ENCODE results near the gene NFYA.
"Not testable (repeated sequence)": the region's sequence is repeated elsewhere in the genome, so short reads cannot be mapped to it uniquely, and the experiment has no call there.

Gene NFYA

GRCh38 chr6:41115027-41115426 is 42.3 kb downstream of the NFYA start:
- not testable (repeated sequence) for FAIRE-seq; DNase-seq (ENCODE audit: low spot score)

GRCh38 chr6:41119508-41119907 is 46.7 kb downstream of the NFYA start:
- no peak for DNase-seq (ENCODE audit: low spot score)
- no peak for FAIRE-seq

- FAIRE-seq = no peak
These were observed 47.3 kb downstream of the NFYA start for GRCh38 chr6:41120058-41120457.

GRCh38 chr6:41122373-41122772 is 49.6 kb downstream of the NFYA start:
- DNase-seq (ENCODE audit: low spot score) (no peak), FAIRE-seq (no peak)

More at GRCh38 chr6:41120058-41120457, 47.3 kb downstream of the NFYA start:
- no peak for DNase-seq (ENCODE audit: low spot score)

GRCh38 chr6:41122918-41123317 is 50.1 kb downstream of the NFYA start:
- DNase-seq (ENCODE audit: low spot score) = no peak
- FAIRE-seq = no peak

DNA sequence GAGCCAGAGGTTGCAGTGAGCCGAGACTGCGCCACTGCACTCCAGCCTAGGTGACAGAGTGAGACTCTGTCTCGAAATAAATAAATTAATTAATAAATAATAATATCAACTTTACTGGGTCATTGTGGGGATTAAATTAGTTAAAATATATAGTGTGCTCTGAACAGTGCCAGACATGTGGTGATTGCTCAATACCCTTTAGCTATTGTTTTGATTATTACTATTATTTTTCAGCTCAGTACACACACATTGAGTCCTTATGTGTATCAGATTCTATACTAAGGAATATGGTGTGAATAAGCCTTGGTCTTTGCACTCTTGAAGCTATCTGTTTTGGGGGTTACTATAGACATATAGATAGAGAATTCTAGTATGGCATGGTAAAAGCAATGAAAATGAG is 52.5 kb downstream of the NFYA start:
- DNase-seq (ENCODE audit: low spot score) (no peak), FAIRE-seq (no peak)

- DNase-seq (ENCODE audit: low spot score) (no peak), FAIRE-seq (no peak)
These were observed 59.5 kb downstream of the NFYA start for GRCh38 chr6:41132254-41132653.

DNA sequence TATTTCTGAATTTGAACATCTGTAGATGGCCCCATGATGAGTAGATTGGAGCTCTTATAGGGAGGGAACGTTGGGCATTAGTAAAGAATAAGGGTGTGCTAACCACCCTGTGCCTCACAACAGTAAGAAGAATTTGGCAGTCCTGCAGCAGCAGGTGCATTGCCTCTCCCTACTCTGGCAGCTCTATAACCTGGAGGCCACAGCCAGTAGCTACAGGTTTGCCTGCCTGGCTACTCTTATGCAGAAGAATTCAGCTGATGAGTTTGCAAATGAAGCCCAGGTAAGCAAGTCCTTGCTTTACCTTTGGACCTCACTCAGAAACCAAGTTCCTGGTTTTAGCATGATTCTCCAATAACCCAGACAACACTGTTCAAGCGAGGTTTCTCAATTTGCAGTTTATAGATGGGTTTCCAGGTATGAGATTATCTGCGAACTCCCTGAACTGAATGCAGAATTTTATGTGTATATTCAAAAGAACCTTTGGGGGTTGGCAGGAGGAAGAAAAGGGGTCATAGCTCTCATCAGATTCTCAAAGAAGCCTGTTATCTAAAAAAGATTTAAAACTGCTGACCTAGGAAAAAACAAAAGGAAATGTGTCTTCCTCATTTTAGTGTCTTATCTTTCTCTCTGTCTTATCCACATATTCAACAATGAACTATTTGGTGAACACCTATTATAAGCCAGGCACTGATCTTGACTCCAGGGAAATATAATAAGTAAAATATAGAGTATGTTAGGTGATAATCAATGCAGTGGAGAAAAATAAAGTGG is 62.5 kb downstream of the NFYA start:
- FAIRE-seq (no peak), DNase-seq (ENCODE audit: low spot score) (no peak)

GRCh38 chr6:41136911-41137310 is 64.1 kb downstream of the NFYA start:
- DNase-seq (ENCODE audit: low spot score) (no peak), FAIRE-seq (no peak)

- DNase-seq (ENCODE audit: low spot score) (no peak), FAIRE-seq (no peak)
These were observed 75.1 kb downstream of the NFYA start for GRCh38 chr6:41147917-41148316.

Data from RCC 7860 (cell line).